Panc1 (cell line): ENCODE results near the gene GID8.

Experiments used
- CTCF ChIP-seq: fragments of 450-650 bp; IDR thresholded peaks from 2 replicates; pipeline ENCODE4 v1.5.1; 2017; ENCODE audit warnings: mild to moderate bottlenecking
- POLR2AphosphoS5 ChIP-seq: IDR thresholded peaks from 2 replicates; pipeline ENCODE4 v1.6.1; 2012; ENCODE audit warnings: mild to moderate bottlenecking, low read depth, low read length, moderate library complexity
- REST ChIP-seq, 2 experiments: IDR thresholded peaks; 2 replicates each; pipeline ENCODE4 v1.6.1; 2011 to 2012; ENCODE audit warnings: low read depth in 2 of 2, control low read depth in 1 of 2, low read length in 1 of 2, mild to moderate bottlenecking in 1 of 2, moderate library complexity in 1 of 2; ENCODE audit not compliant: insufficient read depth in 1 of 2
- SIN3A ChIP-seq: IDR thresholded peaks from 2 replicates; pipeline ENCODE4 v1.6.1; 2012; ENCODE audit warnings: low read depth, mild to moderate bottlenecking, low read length, moderate library complexity, borderline replicate concordance; ENCODE audit not compliant: insufficient read depth
- TCF7L2 ChIP-seq: IDR thresholded peaks from 2 replicates; pipeline ENCODE4 v1.6.1; 2011; ENCODE audit warnings: mild to moderate bottlenecking, low read depth, low read length, inconsistent platforms

GRCh38 chr20:62979876-62980373, 42.0 kb downstream of the GID8 start:
- TF ChIP-seq SIN3A (no peak), CTCF (no peak), POLR2AphosphoS5 (no peak), REST (IDR thresholded peaks at IDR 0.05; ENCODE audit: insufficient read depth in 1 of 2, low read depth in 2 of 2, low read length in 1 of 2) (no peak), TCF7L2 (no peak)
